ENCODE results near the gene RSF1. TPM values are rescaled to one million over a fixed set of nuclear protein-coding genes. Genes with fewer than 3 reads are reported as not detected.

The RSF1 gene
- total and polyA plus RNA-seq, 4 donors, result 5.2 to 33.1 (median 13.4) TPM

GRCh38 chr11:77660947-77661346 is 159.6 kb downstream of the RSF1 start (continued):
- TF ChIP-seq FOXA2 (IDR thresholded peaks at IDR 0.05), result no peak
- no peak for TF ChIP-seq YY1 (IDR thresholded peaks at IDR 0.05)
- no peak for TF ChIP-seq RAD21 (IDR thresholded peaks at IDR 0.05)
- TF ChIP-seq NR2F2 (IDR thresholded peaks at IDR 0.05), result no peak
- TF ChIP-seq HNF4G (IDR thresholded peaks at IDR 0.05), result no peak
- no peak for TF ChIP-seq MAX (IDR thresholded peaks at IDR 0.05)
- TF ChIP-seq EGR1 (IDR thresholded peaks at IDR 0.05; ENCODE audit: low read depth in 2 of 2), result no peak
- TF ChIP-seq, protein P1, sequence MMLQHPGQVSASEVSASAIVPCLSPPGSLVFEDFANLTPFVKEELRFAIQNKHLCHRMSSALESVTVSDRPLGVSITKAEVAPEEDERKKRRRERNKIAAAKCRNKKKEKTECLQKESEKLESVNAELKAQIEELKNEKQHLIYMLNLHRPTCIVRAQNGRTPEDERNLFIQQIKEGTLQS (IDR thresholded peaks at IDR 0.05), result no peak
- no peak for TF ChIP-seq RXRA (IDR thresholded peaks at IDR 0.05)

GRCh38 chr11:77658213-77659013 is 162.1 kb downstream of the RSF1 start:
- no peak overlapping the region for H3K9ac ChIP-seq (ENCODE audit: low read depth in 1 of 2, low read length in 2 of 2)
- DNase-seq (ENCODE audit: low spot score), result no peak
- H3K9me3 ChIP-seq (ENCODE audit: control insufficient read depth in 4 of 4, low read length in 3 of 4), result no peaks in the 10 kb centered on the region
- WGBS, result 89% methylated on average over 4 of the region's 4 CpGs
- H3K36me3 ChIP-seq (ENCODE audit: control insufficient read depth in 4 of 4, insufficient read depth in 3 of 4, low read depth in 1 of 4, low read length in 3 of 4), result no peaks in the 10 kb centered on the region
- no peaks in the 10 kb centered on the region for H3K4me1 ChIP-seq (ENCODE audit: control insufficient read depth in 4 of 4, insufficient read depth in 4 of 4, low read length in 3 of 4)
- no peak overlapping the region for H3K27ac ChIP-seq (ENCODE audit: low read depth in 1 of 2, low read length in 2 of 2)
- TF ChIP-seq, protein P1 (IDR thresholded peaks at IDR 0.05), result no peak
- TF ChIP-seq SP1 (IDR thresholded peaks at IDR 0.05), result no peak
- no peak for TF ChIP-seq HNF4A (conservative IDR thresholded peaks at IDR 0.05)
- TF ChIP-seq FOXA1 (IDR thresholded peaks at IDR 0.05), result no peak
- TF ChIP-seq GABPA (IDR thresholded peaks at IDR 0.05 in 1 of 2, conservative IDR thresholded peaks at IDR 0.05 in 1 of 2), result no peak
- no peak for TF ChIP-seq HNF4G (IDR thresholded peaks at IDR 0.05)
- TF ChIP-seq EGR1 (IDR thresholded peaks at IDR 0.05; ENCODE audit: low read depth in 2 of 2), result no peak
- TF ChIP-seq CTCF (IDR thresholded peaks at IDR 0.05; ENCODE audit: low read depth, low read length, missing input control), result no peak
- no peak for TF ChIP-seq MAX (IDR thresholded peaks at IDR 0.05)
- no peak for TF ChIP-seq RXRA (IDR thresholded peaks at IDR 0.05)
- no peak for TF ChIP-seq RAD21 (IDR thresholded peaks at IDR 0.05)
- TF ChIP-seq TAF1 (conservative IDR thresholded peaks at IDR 0.05), result no peak
- TF ChIP-seq NR2F2 (IDR thresholded peaks at IDR 0.05), result no peak
- no peak for TF ChIP-seq FOXA2 (IDR thresholded peaks at IDR 0.05)
- no peak for TF ChIP-seq YY1 (IDR thresholded peaks at IDR 0.05)
- TF ChIP-seq, protein P2, sequence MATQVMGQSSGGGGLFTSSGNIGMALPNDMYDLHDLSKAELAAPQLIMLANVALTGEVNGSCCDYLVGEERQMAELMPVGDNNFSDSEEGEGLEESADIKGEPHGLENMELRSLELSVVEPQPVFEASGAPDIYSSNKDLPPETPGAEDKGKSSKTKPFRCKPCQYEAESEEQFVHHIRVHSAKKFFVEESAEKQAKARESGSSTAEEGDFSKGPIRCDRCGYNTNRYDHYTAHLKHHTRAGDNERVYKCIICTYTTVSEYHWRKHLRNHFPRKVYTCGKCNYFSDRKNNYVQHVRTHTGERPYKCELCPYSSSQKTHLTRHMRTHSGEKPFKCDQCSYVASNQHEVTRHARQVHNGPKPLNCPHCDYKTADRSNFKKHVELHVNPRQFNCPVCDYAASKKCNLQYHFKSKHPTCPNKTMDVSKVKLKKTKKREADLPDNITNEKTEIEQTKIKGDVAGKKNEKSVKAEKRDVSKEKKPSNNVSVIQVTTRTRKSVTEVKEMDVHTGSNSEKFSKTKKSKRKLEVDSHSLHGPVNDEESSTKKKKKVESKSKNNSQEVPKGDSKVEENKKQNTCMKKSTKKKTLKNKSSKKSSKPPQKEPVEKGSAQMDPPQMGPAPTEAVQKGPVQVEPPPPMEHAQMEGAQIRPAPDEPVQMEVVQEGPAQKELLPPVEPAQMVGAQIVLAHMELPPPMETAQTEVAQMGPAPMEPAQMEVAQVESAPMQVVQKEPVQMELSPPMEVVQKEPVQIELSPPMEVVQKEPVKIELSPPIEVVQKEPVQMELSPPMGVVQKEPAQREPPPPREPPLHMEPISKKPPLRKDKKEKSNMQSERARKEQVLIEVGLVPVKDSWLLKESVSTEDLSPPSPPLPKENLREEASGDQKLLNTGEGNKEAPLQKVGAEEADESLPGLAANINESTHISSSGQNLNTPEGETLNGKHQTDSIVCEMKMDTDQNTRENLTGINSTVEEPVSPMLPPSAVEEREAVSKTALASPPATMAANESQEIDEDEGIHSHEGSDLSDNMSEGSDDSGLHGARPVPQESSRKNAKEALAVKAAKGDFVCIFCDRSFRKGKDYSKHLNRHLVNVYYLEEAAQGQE (IDR thresholded peaks at IDR 0.05), result no peak
- TF ChIP-seq JUND (IDR thresholded peaks at IDR 0.05), result no peak
- no peak for TF ChIP-seq ZBTB33 (IDR thresholded peaks at IDR 0.05)
- no peaks in the 10 kb centered on the region for H3K27me3 ChIP-seq (ENCODE audit: control insufficient read depth in 4 of 4, insufficient read depth in 4 of 4, low read length in 3 of 4)
- no peak overlapping the region for H3K4me3 ChIP-seq (ENCODE audit: low read depth in 1 of 3, low read length in 3 of 3)
